Stimulated activated CD8-positive, alpha-beta memory T cell treated with anti-CD3 and anti-CD28 coated beads, Interleukin-12 subunit alpha, Interleukin-12 subunit beta, amount 100 ng/mL, for 1 hour (primary cell): ENCODE data around the gene ST7L.
"Not testable (repeated sequence)": the region's sequence is repeated elsewhere in the genome, so short reads cannot be mapped to it uniquely, and the experiment has no call there.

Experiments used
- DNase-seq: peaks from one replicate; pipeline ENCODE4 v3.0.0-alpha.2; 2020; ENCODE audit warnings: low read depth

Gene ST7L

GRCh38 chr1:112487686-112488085 lies 131.3 kb downstream of the ST7L start:
- not testable (repeated sequence) for DNase-seq

GRCh38 chr1:112486063-112486462 lies 132.9 kb downstream of the ST7L start:
- not testable (repeated sequence) for DNase-seq

GRCh38 chr1:112478314-112478713 lies 140.6 kb downstream of the ST7L start:
- DNase-seq, result no peak

GRCh38 chr1:112477550-112477949 lies 141.4 kb downstream of the ST7L start:
- no peak for DNase-seq
